H9 (cell line): Measurements from ENCODE around the gene SCRG1. TPM values are rescaled to one million over a fixed set of nuclear protein-coding genes. Genes with fewer than 3 reads are reported as not detected.

Experiments used
- DNase-seq: peaks from one replicate; pipeline ENCODE4 v3.0.0-alpha.2; 2017
- H2AFZ ChIP-seq: one replicate; pipeline ENCODE4 v1.6.1; 2013; ENCODE audit warnings: mild to moderate bottlenecking, low read length, control low read depth, moderate library complexity
- H2AK5ac ChIP-seq: 2 replicates; pipeline ENCODE4 v1.6.1; 2013; ENCODE audit warnings: low read length, control low read depth, mixed read lengths; ENCODE audit not compliant: insufficient read length
- H2BK120ac ChIP-seq: one replicate; pipeline ENCODE4 v1.6.1; 2013; ENCODE audit warnings: low read depth, mild to moderate bottlenecking, low read length, control low read depth, inconsistent platforms; ENCODE audit not compliant: poor library complexity, severe bottlenecking
- H2BK12ac ChIP-seq: 2 replicates; pipeline ENCODE4 v1.6.1; 2013; ENCODE audit warnings: low read length, control low read depth, mixed read lengths, low read depth; ENCODE audit not compliant: insufficient read length
- H2BK15ac ChIP-seq: 2 replicates; pipeline ENCODE4 v1.6.1; 2013; ENCODE audit warnings: low read depth, low read length, control low read depth
- H2BK20ac ChIP-seq: one replicate; pipeline ENCODE4 v1.6.1; 2013; ENCODE audit warnings: low read depth, mild to moderate bottlenecking, low read length, control low read depth, inconsistent platforms; ENCODE audit not compliant: poor library complexity, severe bottlenecking
- H2BK5ac ChIP-seq: 2 replicates; pipeline ENCODE4 v1.6.1; 2013; ENCODE audit warnings: low read length, control low read depth, mixed read lengths; ENCODE audit not compliant: insufficient read length
- H3K14ac ChIP-seq: 2 replicates; pipeline ENCODE4 v1.6.1; 2013; ENCODE audit warnings: low read length, control low read depth; ENCODE audit not compliant: insufficient read depth
- H3K18ac ChIP-seq: 2 replicates; pipeline ENCODE4 v1.6.1; 2013; ENCODE audit warnings: low read depth, mild to moderate bottlenecking, mixed read lengths, low read length, control low read depth; ENCODE audit not compliant: insufficient read length
- H3K23ac ChIP-seq: 2 replicates; pipeline ENCODE4 v1.6.1; 2013; ENCODE audit warnings: low read length, control low read depth, mixed read lengths, low read depth; ENCODE audit not compliant: insufficient read length
- H3K23me2 ChIP-seq: 2 replicates; pipeline ENCODE4 v1.6.1; 2013; ENCODE audit warnings: low read depth, mild to moderate bottlenecking, mixed read lengths, low read length, control low read depth; ENCODE audit not compliant: insufficient read length, poor library complexity, severe bottlenecking
- H3K27ac ChIP-seq: 2 replicates; pipeline ENCODE4 v1.5.1; 2013; ENCODE audit warnings: low read length, control low read depth, mixed read lengths, low read depth; ENCODE audit not compliant: insufficient read length
- H3K27me3 ChIP-seq: 2 replicates; pipeline ENCODE4 v1.6.1; 2013; ENCODE audit warnings: low read length, control low read depth, inconsistent platforms; ENCODE audit not compliant: insufficient read depth
- H3K4ac ChIP-seq: 2 replicates; pipeline ENCODE4 v1.6.1; 2013; ENCODE audit warnings: low read depth, mild to moderate bottlenecking, control low read depth, inconsistent platforms, low read length, moderate library complexity
- H3K4me1 ChIP-seq: 2 replicates; pipeline ENCODE4 v1.6.1; 2013; ENCODE audit warnings: low read length, control low read depth, inconsistent platforms; ENCODE audit not compliant: insufficient read depth
- H3K4me2 ChIP-seq: 2 replicates; pipeline ENCODE4 v1.6.1; 2013; ENCODE audit warnings: low read length, control low read depth, mixed read lengths; ENCODE audit not compliant: insufficient read length, insufficient read depth
- H3K56ac ChIP-seq: 2 replicates; pipeline ENCODE4 v1.6.1; 2013; ENCODE audit warnings: low read depth, mild to moderate bottlenecking, mixed read lengths, low read length, control low read depth; ENCODE audit not compliant: insufficient read length
- H3K79me1 ChIP-seq: 2 replicates; pipeline ENCODE4 v1.6.1; 2013; ENCODE audit warnings: low read depth, mild to moderate bottlenecking, moderate library complexity, low read length, control low read depth, inconsistent platforms; ENCODE audit not compliant: insufficient read depth, poor library complexity, severe bottlenecking
- H3K79me2 ChIP-seq: 2 replicates; pipeline ENCODE4 v1.6.1; 2013; ENCODE audit warnings: low read length, control low read depth, inconsistent platforms; ENCODE audit not compliant: insufficient read depth
- H3K9ac ChIP-seq: 2 replicates; pipeline ENCODE4 v1.6.1; 2013; ENCODE audit warnings: low read length, control low read depth, mixed read lengths; ENCODE audit not compliant: insufficient read length; ENCODE audit errors: extremely low read depth
- H3K9me3 ChIP-seq: one replicate; pipeline ENCODE4 v1.6.1; 2013; ENCODE audit warnings: low read depth, low read length, inconsistent platforms; ENCODE audit not compliant: control insufficient read depth
- H3T11ph ChIP-seq: one replicate; pipeline ENCODE4 v1.6.1; 2013; ENCODE audit warnings: mild to moderate bottlenecking, low read length, control low read depth, inconsistent platforms
- H4K20me1 ChIP-seq: one replicate; pipeline ENCODE4 v1.6.1; 2013; ENCODE audit not compliant: control insufficient read depth, insufficient read length, insufficient read depth
- H4K5ac ChIP-seq: 2 replicates; pipeline ENCODE4 v1.6.1; 2013; ENCODE audit warnings: low read depth, mild to moderate bottlenecking, mixed read lengths, low read length, control low read depth; ENCODE audit not compliant: insufficient read length
- H4K8ac ChIP-seq: replicated peaks from 2 replicates; pipeline ENCODE4 v1.6.1; 2013; ENCODE audit warnings: low read length, control low read depth, mixed read lengths, low read depth; ENCODE audit not compliant: insufficient read length
- H4K91ac ChIP-seq: 2 replicates; pipeline ENCODE4 v1.6.1; 2013; ENCODE audit warnings: low read depth, mild to moderate bottlenecking, moderate library complexity, mixed read lengths, low read length, control low read depth; ENCODE audit not compliant: insufficient read length
- H3K27ac Mint-ChIP-seq, 3 experiments: 2 replicates in 2 of 3; 3 replicates in 1 of 3; pipeline ENCODE4 v1.8.0; 2020 to 2021; ENCODE audit warnings: mixed read lengths in 3 of 3, mild to moderate bottlenecking in 1 of 3, moderate library complexity in 1 of 3
- H3K27me3 Mint-ChIP-seq: 2 replicates; pipeline ENCODE4 v1.8.0; 2021; ENCODE audit warnings: low read depth, mild to moderate bottlenecking, moderate library complexity, mixed read lengths
- H3K36me3 Mint-ChIP-seq, 3 experiments: 2 replicates in 2 of 3; 3 replicates in 1 of 3; pipeline ENCODE4 v1.8.0; 2020 to 2021; ENCODE audit warnings: low read depth in 3 of 3, mixed read lengths in 3 of 3; ENCODE audit not compliant: insufficient read depth in 1 of 3
- H3K4me1 Mint-ChIP-seq, 2 experiments: 2 replicates each; pipeline ENCODE4 v1.8.0; 2020; ENCODE audit warnings: mixed read lengths in 2 of 2
- H3K4me3 Mint-ChIP-seq, 2 experiments: 2 replicates in 1 of 2; 3 replicates in 1 of 2; pipeline ENCODE4 v1.8.0; 2020 to 2021; ENCODE audit warnings: mild to moderate bottlenecking in 2 of 2, mixed read lengths in 2 of 2, moderate library complexity in 1 of 2
- H3K9me3 Mint-ChIP-seq, 2 experiments: 2 replicates in 1 of 2; 3 replicates in 1 of 2; pipeline ENCODE4 v1.8.0; 2020; ENCODE audit warnings: mild to moderate bottlenecking in 2 of 2, mixed read lengths in 2 of 2, moderate library complexity in 1 of 2
- WGBS: extraction: QIAGEN DNeasy Blood & Tissue Kit; methylation state at CpG from one replicate; pipeline ENCODE4 v1.1.7; 2013; ENCODE audit warnings: missing lambda C conversion rate, low lambda C conversion rate, mixed read lengths; ENCODE audit not compliant: insufficient read length; ENCODE audit errors: extremely low coverage; 5-methylcytosine and 5-hydroxymethylcytosine counted together
- total RNA-seq: library from RNA; stranded (reverse); gene quantifications from 2 replicates; pipeline ENCODE4 v1.2.1, GENCODE V29; 2021
- TF ChIP-seq, protein P1 (sequence below): fragments of 200-600 bp; sonication (generic); conservative IDR thresholded peaks from 3 replicates; pipeline ENCODE4 v1.8.0; 2021; ENCODE audit warnings: antibody characterized with exemption, mild to moderate bottlenecking

SCRG1 gene
- total RNA-seq, 1 experiment from 2014 or later: not detected

DNA sequence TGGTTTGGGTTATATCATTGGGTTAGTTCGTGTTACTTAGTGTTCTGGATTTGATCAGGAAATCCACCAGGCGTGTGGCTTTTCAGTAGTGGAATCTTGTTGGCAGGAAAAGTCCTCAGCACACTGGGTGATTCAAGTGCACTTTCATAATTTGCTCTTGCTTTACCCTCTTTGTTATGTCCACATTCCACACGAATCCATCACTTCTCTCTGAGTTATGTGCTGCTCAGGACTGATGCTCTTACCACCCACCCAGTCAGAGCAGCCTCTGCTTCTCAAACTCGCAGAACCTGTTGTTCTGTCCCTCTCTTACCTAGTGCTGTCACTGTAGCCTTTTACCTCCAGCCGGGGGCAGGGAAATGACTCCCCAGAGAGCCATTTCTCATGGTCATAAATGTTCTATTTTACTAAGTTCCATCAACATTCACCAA, 37.2 kb upstream of the SCRG1 start:
- H3K27ac ChIP-seq: no peak overlapping the region
- TF ChIP-seq, protein P1, sequence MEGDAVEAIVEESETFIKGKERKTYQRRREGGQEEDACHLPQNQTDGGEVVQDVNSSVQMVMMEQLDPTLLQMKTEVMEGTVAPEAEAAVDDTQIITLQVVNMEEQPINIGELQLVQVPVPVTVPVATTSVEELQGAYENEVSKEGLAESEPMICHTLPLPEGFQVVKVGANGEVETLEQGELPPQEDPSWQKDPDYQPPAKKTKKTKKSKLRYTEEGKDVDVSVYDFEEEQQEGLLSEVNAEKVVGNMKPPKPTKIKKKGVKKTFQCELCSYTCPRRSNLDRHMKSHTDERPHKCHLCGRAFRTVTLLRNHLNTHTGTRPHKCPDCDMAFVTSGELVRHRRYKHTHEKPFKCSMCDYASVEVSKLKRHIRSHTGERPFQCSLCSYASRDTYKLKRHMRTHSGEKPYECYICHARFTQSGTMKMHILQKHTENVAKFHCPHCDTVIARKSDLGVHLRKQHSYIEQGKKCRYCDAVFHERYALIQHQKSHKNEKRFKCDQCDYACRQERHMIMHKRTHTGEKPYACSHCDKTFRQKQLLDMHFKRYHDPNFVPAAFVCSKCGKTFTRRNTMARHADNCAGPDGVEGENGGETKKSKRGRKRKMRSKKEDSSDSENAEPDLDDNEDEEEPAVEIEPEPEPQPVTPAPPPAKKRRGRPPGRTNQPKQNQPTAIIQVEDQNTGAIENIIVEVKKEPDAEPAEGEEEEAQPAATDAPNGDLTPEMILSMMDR: no peak
- peaks cover 15% of the 10 kb centered on the region for H3K27me3 Mint-ChIP-seq
- H4K91ac ChIP-seq: no peak overlapping the region
- H2AK5ac ChIP-seq: no peak overlapping the region
- no peak overlapping the region for H2AFZ ChIP-seq
- H3K9me3 Mint-ChIP-seq: no peaks in the 10 kb centered on the region
- peaks cover 4% of the 10 kb centered on the region for H3K4me1 ChIP-seq
- H3K18ac ChIP-seq: no peak overlapping the region
- H3K23ac ChIP-seq: no peak overlapping the region
- H3K79me2 ChIP-seq: no peaks in the 10 kb centered on the region
- H3K4me1 Mint-ChIP-seq: peaks cover 20 to 21% of the 10 kb centered on the region in 2 experiments
- no CpG with 5 or more reads among the region's 5 CpGs for WGBS
- H2BK120ac ChIP-seq: no peak overlapping the region
- no peak overlapping the region for H3T11ph ChIP-seq
- no peak overlapping the region for H3K56ac ChIP-seq
- no peak overlapping the region for H2BK20ac ChIP-seq
- no peak overlapping the region for H2BK5ac ChIP-seq
- H4K20me1 ChIP-seq: no peaks in the 10 kb centered on the region
- H3K79me1 ChIP-seq: no peaks in the 10 kb centered on the region
- peaks cover 0 to 2% (median 0%) of the 10 kb centered on the region in 3 experiments; a peak in 1 of 7 replicates for H3K36me3 Mint-ChIP-seq
- no peak for DNase-seq
- H4K8ac ChIP-seq: no peak overlapping the region
- H3K9me3 ChIP-seq: no peaks in the 10 kb centered on the region
- no peaks in the 10 kb centered on the region for H3K27me3 ChIP-seq
- H2BK15ac ChIP-seq: no peak overlapping the region
- no peak overlapping the region for H3K4me3 Mint-ChIP-seq
- no peak overlapping the region for H3K9ac ChIP-seq
- H3K27ac Mint-ChIP-seq: no peak overlapping the region
- H3K4me2 ChIP-seq: no peak overlapping the region
- H3K23me2 ChIP-seq: no peaks in the 10 kb centered on the region
- no peak overlapping the region for H4K5ac ChIP-seq
- no peak overlapping the region for H3K4ac ChIP-seq
- H2BK12ac ChIP-seq: no peak overlapping the region
- H3K14ac ChIP-seq: no peak overlapping the region
